GM23338 (cell line): ENCODE data around the gene FBXW8. TPM values are rescaled to one million over a fixed set of nuclear protein-coding genes. Genes with fewer than 3 reads are reported as not detected.

ENCODE experiments used
- ATAC-seq: fragments of 200-7000 bp; cut with Tn5 transposase; 3 replicates; pipeline ENCODE4 v1.9.1; 2020
- DNase-seq: peaks from one replicate; pipeline ENCODE4 v3.0.0-alpha.2; 2015; ENCODE audit warnings: low spot score
- H2AFZ ChIP-seq: fragments of 200-600 bp; sonication (generic); 2 replicates; pipeline ENCODE4 v1.8.0; 2016; ENCODE audit warnings: antibody characterized with exemption, mild to moderate bottlenecking, moderate library complexity
- H3F3A ChIP-seq: fragments of 200-600 bp; sonication (generic); replicated peaks from 2 replicates; pipeline ENCODE4 v1.8.0; 2017; ENCODE audit warnings: antibody characterized with exemption, mixed run types, low read depth
- H3K27ac ChIP-seq: fragments of 200-600 bp; sonication (generic); 2 replicates; pipeline ENCODE4 v1.6.1; 2016; ENCODE audit warnings: low read depth
- H3K27me3 ChIP-seq: fragments of 200-600 bp; sonication (generic); 2 replicates; pipeline ENCODE4 v1.8.0; 2016; ENCODE audit warnings: mild to moderate bottlenecking, mixed run types, moderate library complexity; ENCODE audit not compliant: insufficient read depth
- H3K36me3 ChIP-seq: fragments of 200-600 bp; sonication (generic); 2 replicates; pipeline ENCODE4 v1.8.0; 2016; ENCODE audit warnings: mild to moderate bottlenecking; ENCODE audit not compliant: insufficient read depth
- H3K4me1 ChIP-seq: fragments of 200-600 bp; sonication (generic); 2 replicates; pipeline ENCODE4 v1.8.0; 2016; ENCODE audit warnings: mild to moderate bottlenecking, moderate library complexity; ENCODE audit not compliant: insufficient read depth
- H3K4me2 ChIP-seq: fragments of 200-600 bp; sonication (generic); 2 replicates; pipeline ENCODE4 v1.7.1; 2017; ENCODE audit warnings: mixed run types
- H3K4me3 ChIP-seq: fragments of 200-600 bp; sonication (generic); 2 replicates; pipeline ENCODE4 v1.6.1; 2016; ENCODE audit warnings: mixed run types
- H3K79me2 ChIP-seq: fragments of 200-600 bp; sonication (generic); replicated peaks from 2 replicates; pipeline ENCODE4 v1.8.0; 2017; ENCODE audit warnings: mild to moderate bottlenecking; ENCODE audit not compliant: insufficient read depth
- H3K9me2 ChIP-seq: fragments of 200-600 bp; sonication (generic); 2 replicates; pipeline ENCODE4 v1.8.0; 2017; ENCODE audit not compliant: insufficient read depth
- H4K20me1 ChIP-seq: fragments of 200-600 bp; sonication (generic); replicated peaks from 2 replicates; pipeline ENCODE4 v1.8.0; 2017; ENCODE audit warnings: mild to moderate bottlenecking; ENCODE audit not compliant: insufficient read depth
- H3K27ac Mint-ChIP-seq: 2 replicates; pipeline ENCODE4 v1.8.0; 2020; ENCODE audit warnings: inconsistent platforms, mild to moderate bottlenecking, moderate library complexity, mixed read lengths
- H3K27me3 Mint-ChIP-seq: 3 replicates; pipeline ENCODE4 v1.8.0; 2022; ENCODE audit warnings: low read depth, mild to moderate bottlenecking, moderate library complexity, mixed read lengths, inconsistent platforms; ENCODE audit not compliant: insufficient read depth, poor library complexity
- H3K36me3 Mint-ChIP-seq: 3 replicates; pipeline ENCODE4 v1.8.0; 2021; ENCODE audit warnings: low read depth, mild to moderate bottlenecking, inconsistent platforms, moderate library complexity, mixed read lengths
- H3K4me1 Mint-ChIP-seq: 3 replicates; pipeline ENCODE4 v1.8.0; 2020; ENCODE audit warnings: mild to moderate bottlenecking, inconsistent platforms, mixed read lengths
- H3K4me3 Mint-ChIP-seq: 3 replicates; pipeline ENCODE4 v1.8.0; 2021; ENCODE audit warnings: moderate library complexity, mild to moderate bottlenecking, inconsistent platforms, mixed read lengths
- H3K9me3 Mint-ChIP-seq: 3 replicates; pipeline ENCODE4 v1.8.0; 2020; ENCODE audit warnings: moderate library complexity, mild to moderate bottlenecking, inconsistent platforms, mixed read lengths
- CREB1 ChIP-seq: fragments of 250-450 bp; sonication (Bioruptor Pico); IDR thresholded peaks from 2 replicates; pipeline ENCODE4 v1.5.0; 2020; ENCODE audit warnings: low read depth, mild to moderate bottlenecking, moderate library complexity
- CTCF ChIP-seq, 2 experiments: fragments of 200-600 bp in 1 of 2; sonication (generic) in 1 of 2; conservative IDR thresholded peaks; 2 replicates each; pipeline versions ENCODE4 v1.5.1 to v1.6.1; 2016 to 2017; ENCODE audit warnings: antibody characterized with exemption in 2 of 2, low read depth in 2 of 2, mild to moderate bottlenecking in 2 of 2, moderate library complexity in 1 of 2
- ETS1 ChIP-seq: IDR thresholded peaks from 2 replicates; pipeline ENCODE4 v1.6.1; 2016; ENCODE audit warnings: antibody characterized with exemption
- EZH2 ChIP-seq: fragments of 200-600 bp; sonication (generic); IDR thresholded peaks from one replicate; pipeline ENCODE4 v1.8.0; 2017; ENCODE audit warnings: antibody characterized with exemption, mild to moderate bottlenecking, low read depth; ENCODE audit not compliant: unreplicated experiment
- EZH2phosphoT487 ChIP-seq: fragments of 200-600 bp; sonication (generic); IDR thresholded peaks from one replicate; pipeline ENCODE4 v1.8.1; 2018; ENCODE audit warnings: antibody characterized with exemption; ENCODE audit not compliant: unreplicated experiment
- JUNB ChIP-seq: IDR thresholded peaks from one replicate; pipeline ENCODE4 v1.6.1; 2016; ENCODE audit warnings: antibody characterized with exemption; ENCODE audit not compliant: unreplicated experiment
- NANOG ChIP-seq: IDR thresholded peaks from 2 replicates; pipeline ENCODE4 v1.6.1; 2016; ENCODE audit warnings: antibody characterized with exemption, borderline replicate concordance
- POLR2AphosphoS5 ChIP-seq: IDR thresholded peaks from 2 replicates; pipeline ENCODE4 v1.6.1; 2016; ENCODE audit warnings: antibody characterized with exemption, low read depth
- STAT1 ChIP-seq: IDR thresholded peaks from one replicate; pipeline ENCODE4 v1.6.1; 2016; ENCODE audit warnings: antibody characterized with exemption; ENCODE audit not compliant: unreplicated experiment
- ZNF462 ChIP-seq: fragments of 250-450 bp; sonication (Bioruptor Pico); IDR thresholded peaks from 2 replicates; pipeline ENCODE4 v1.5.0; 2020; ENCODE audit warnings: mild to moderate bottlenecking, moderate library complexity
- polyA plus RNA-seq: library from polyadenylated mRNA; unstranded; fragments of >200 nt; fragmentation: Nextera tagmentation; extraction: Ambion mirVana; gene quantifications from 2 replicates; pipeline ENCODE4 v1.2.1, GENCODE V29; 2016
- total RNA-seq: library from RNA; depleted of rRNA; stranded (reverse); fragments of >200 nt; shearing (Covaris generic); gene quantifications from 2 replicates; pipeline ENCODE4 v1.2.3, GENCODE V29; 2014

Gene FBXW8
- total and polyA plus RNA-seq, 2 experiments from 2014 or later, result 4.6 to 13.9 TPM

GRCh38 chr12:117079487-117079886, 168.7 kb downstream of the FBXW8 start:
- Histone ChIP-seq H3F3A (no peaks in the 10 kb centered on the region), H4K20me1 (no peaks in the 10 kb centered on the region), H3K4me3 (no peak overlapping the region), H3K4me2 (no peak overlapping the region), H3K4me1 (no peaks in the 10 kb centered on the region), H3K36me3 (no peaks in the 10 kb centered on the region), H3K79me2 (no peaks in the 10 kb centered on the region), H3K27me3 (no peaks in the 10 kb centered on the region), H3K9me2 (no peaks in the 10 kb centered on the region), H3K27ac (no peak overlapping the region), H2AFZ (no peak overlapping the region)
- Mint-ChIP-seq H3K4me3 (no peak overlapping the region), H3K27ac (no peak overlapping the region), H3K27me3 (peaks cover 11% of the 10 kb centered on the region), H3K4me1 (peaks cover 17% of the 10 kb centered on the region), H3K9me3 (peaks cover 3% of the 10 kb centered on the region; the same call in 1 of the 3 replicates), H3K36me3 (no peaks in the 10 kb centered on the region)
- TF ChIP-seq ETS1 (no peak), CTCF (conservative IDR thresholded peaks at IDR 0.05; ENCODE audit: low read depth in 2 of 2) (no peak), EZH2phosphoT487 (no peak), EZH2 (no peak)
- ATAC-seq, result no peak
- DNase-seq, result no peak

DNA sequence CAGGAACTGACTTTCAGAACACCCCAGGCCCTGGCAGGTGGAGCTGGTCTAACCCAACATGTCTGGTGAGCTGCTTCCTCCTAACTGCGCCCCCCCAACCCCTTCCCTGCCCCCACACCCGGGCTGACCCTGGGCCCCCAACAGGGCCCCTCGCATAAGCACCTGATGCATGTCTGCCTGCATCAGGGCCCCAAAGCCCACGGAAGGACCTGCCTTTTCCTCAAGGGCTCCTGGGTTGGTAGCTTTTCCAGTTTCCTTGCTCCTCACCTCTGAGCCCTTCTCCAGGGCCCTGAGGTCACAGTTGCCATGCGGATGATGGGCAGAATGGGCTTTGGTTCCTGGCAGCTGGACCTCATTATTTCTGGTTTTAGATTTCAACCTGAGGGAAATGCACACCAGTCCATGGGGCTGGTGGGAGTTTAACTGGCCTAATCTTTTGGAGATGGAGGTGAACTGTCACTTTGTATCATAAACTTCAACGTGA, 170.0 kb downstream of the FBXW8 start:
- peak; percentile 43 for ATAC-seq
- H3K4me1 ChIP-seq, result no peaks in the 10 kb centered on the region
- H3K4me1 Mint-ChIP-seq, result peaks cover 22% of the 10 kb centered on the region
- no peaks in the 10 kb centered on the region for H3K36me3 Mint-ChIP-seq
- DNase-seq, result no peak
- no peaks in the 10 kb centered on the region for H3K9me2 ChIP-seq
- no peak overlapping the region for H3K4me3 ChIP-seq
- H2AFZ ChIP-seq, result no peak overlapping the region
- H4K20me1 ChIP-seq, result no peaks in the 10 kb centered on the region
- H3K79me2 ChIP-seq, result no peaks in the 10 kb centered on the region
- H3F3A ChIP-seq, result no peaks in the 10 kb centered on the region
- H3K27ac Mint-ChIP-seq, result no peak overlapping the region
- H3K9me3 Mint-ChIP-seq, result peaks cover 3% of the 10 kb centered on the region; the same call in 1 of the 3 replicates
- H3K27ac ChIP-seq, result no peak overlapping the region
- no peaks in the 10 kb centered on the region for H3K27me3 ChIP-seq
- H3K36me3 ChIP-seq, result no peaks in the 10 kb centered on the region
- H3K4me3 Mint-ChIP-seq, result no peak overlapping the region
- H3K4me2 ChIP-seq, result no peak overlapping the region
- peaks cover 16% of the 10 kb centered on the region for H3K27me3 Mint-ChIP-seq
- TF ChIP-seq POLR2AphosphoS5, result no peak
- no peak for TF ChIP-seq EZH2phosphoT487
- TF ChIP-seq EZH2, result no peak
- no peak for TF ChIP-seq CREB1
- TF ChIP-seq NANOG, result no peak
- TF ChIP-seq JUNB, result no peak
- no peak for TF ChIP-seq STAT1
- no peak for TF ChIP-seq ZNF462 (CRISPR knock-in tag)
